Prostate gland (tissue), 2 donors: ENCODE data around the gene EVC2.

Experiments
- CTCF ChIP-seq, 4 experiments: fragments of 200-600 bp in 2 of 4; fragments of 450-650 bp in 2 of 4; sonication (generic) in 2 of 4; IDR thresholded peaks; 1 replicate in 3 of 4; 2 replicates in 1 of 4; pipeline ENCODE4 v1.5.1; 2016 to 2019; ENCODE audit warnings: antibody characterized with exemption in 4 of 4, mild to moderate bottlenecking in 2 of 4, moderate library complexity in 2 of 4
- POLR2AphosphoS5 ChIP-seq: sonication (generic); formaldehyde crosslinking; IDR thresholded peaks from one replicate; pipeline ENCODE4 v1.6.1; 2017; ENCODE audit warnings: antibody characterized with exemption

DNA sequence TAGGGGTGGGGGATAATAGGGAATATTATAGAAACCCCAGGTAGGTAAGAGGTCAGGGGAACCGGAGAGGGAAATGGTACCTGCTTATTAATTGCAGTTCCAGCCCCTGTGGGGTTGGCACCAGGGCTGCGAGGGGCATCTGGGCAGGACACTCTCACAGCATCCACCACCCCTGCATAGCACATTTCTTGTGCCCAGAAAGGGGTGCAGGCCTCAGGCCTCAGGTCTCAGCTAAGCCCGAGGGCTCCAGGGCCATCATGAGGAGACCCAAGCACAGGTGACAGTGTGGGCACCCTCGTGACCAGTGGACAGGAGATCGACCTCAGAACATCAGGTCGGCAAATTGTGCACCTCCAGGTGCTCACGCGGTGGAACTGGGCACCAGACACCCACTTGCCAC is 164.7 kb downstream of the EVC2 start:
- TF ChIP-seq CTCF (IDR thresholded peaks at IDR 0.05) (no peak), POLR2AphosphoS5 (no peak)
